SU-DHL-6 (cell line): Measurements from ENCODE around the gene ESRP2.

Source experiments
- EZH2phosphoT487 ChIP-seq: fragments of 200-600 bp; sonication (generic), shearing (Covaris generic); conservative IDR thresholded peaks from 2 replicates; pipeline ENCODE4 v1.6.1; 2018; ENCODE audit warnings: mild to moderate bottlenecking, antibody characterized with exemption, low read length, moderate library complexity, mixed read lengths
- TF ChIP-seq, protein P1 (sequence below): fragments of 200-600 bp; sonication (generic); IDR thresholded peaks from one replicate; pipeline ENCODE4 v1.5.1; 2017; ENCODE audit warnings: antibody characterized with exemption, mild to moderate bottlenecking, low read length, moderate library complexity; ENCODE audit not compliant: insufficient read depth, poor library complexity, severe bottlenecking

DNA sequence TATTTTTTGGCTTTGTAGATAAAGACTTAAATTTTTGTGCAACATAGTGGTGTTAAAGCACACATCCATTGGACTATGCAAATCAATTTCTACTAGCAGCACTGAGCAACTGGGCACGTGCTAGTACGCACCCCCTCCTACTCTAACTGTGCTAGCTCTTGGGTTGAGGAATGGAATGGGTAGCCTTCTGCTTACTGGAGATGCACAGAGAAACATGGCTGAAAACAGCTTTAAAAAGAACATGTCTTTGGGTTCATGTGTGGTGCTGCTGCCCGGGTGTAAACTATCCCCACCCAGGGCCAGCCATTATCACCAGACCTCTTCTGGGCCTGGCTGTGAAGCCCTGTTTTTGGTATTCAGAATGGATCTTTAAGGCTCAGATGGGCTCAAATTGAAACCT lies 7.3 kb downstream of the ESRP2 start:
- TF ChIP-seq EZH2phosphoT487: no peak
- TF ChIP-seq, protein P1, sequence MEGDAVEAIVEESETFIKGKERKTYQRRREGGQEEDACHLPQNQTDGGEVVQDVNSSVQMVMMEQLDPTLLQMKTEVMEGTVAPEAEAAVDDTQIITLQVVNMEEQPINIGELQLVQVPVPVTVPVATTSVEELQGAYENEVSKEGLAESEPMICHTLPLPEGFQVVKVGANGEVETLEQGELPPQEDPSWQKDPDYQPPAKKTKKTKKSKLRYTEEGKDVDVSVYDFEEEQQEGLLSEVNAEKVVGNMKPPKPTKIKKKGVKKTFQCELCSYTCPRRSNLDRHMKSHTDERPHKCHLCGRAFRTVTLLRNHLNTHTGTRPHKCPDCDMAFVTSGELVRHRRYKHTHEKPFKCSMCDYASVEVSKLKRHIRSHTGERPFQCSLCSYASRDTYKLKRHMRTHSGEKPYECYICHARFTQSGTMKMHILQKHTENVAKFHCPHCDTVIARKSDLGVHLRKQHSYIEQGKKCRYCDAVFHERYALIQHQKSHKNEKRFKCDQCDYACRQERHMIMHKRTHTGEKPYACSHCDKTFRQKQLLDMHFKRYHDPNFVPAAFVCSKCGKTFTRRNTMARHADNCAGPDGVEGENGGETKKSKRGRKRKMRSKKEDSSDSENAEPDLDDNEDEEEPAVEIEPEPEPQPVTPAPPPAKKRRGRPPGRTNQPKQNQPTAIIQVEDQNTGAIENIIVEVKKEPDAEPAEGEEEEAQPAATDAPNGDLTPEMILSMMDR: no peak
